Right lobe of liver (tissue), 6 donors: ENCODE measurements around the gene H2AZ2. TPM values are rescaled to one million over a fixed set of nuclear protein-coding genes. Genes with fewer than 3 reads are reported as not detected.
"Not testable (repeated sequence)": the region's sequence is repeated elsewhere in the genome, so short reads cannot be mapped to it uniquely, and the experiment has no call there.

Source experiments
- ATAC-seq, 4 donors: fragments of 200-7000 bp; cut with Tn5 transposase; one replicate each; pipeline ENCODE4 v1.9.1; 2020; ENCODE audit warnings: mild to moderate bottlenecking in 4 of 4, moderate library complexity in 4 of 4
- DNase-seq, 3 donors: peaks; one replicate each; pipeline ENCODE4 v3.0.0-alpha.2; 2020
- H3K27ac ChIP-seq, 3 donors: fragments of 200-600 bp; one replicate each; pipeline ENCODE4 v1.8.0; 2022
- H3K27me3 ChIP-seq, 2 donors: fragments of 200-600 bp; one replicate each; pipeline ENCODE4 v1.8.0; 2022
- H3K36me3 ChIP-seq, 4 donors: fragments of 200-600 bp; sonication (generic) in 1 of 4; one replicate each; pipeline versions ENCODE4 v1.5.1 to v1.8.0; 2017 to 2022; ENCODE audit warnings: control low read depth in 1 of 4
- H3K4me1 ChIP-seq, 4 donors: fragments of 200-600 bp; sonication (generic) in 1 of 4; one replicate each; pipeline versions ENCODE4 v1.5.1 to v1.8.0; 2017 to 2022; ENCODE audit warnings: control low read depth in 1 of 4
- H3K4me3 ChIP-seq, 3 donors: fragments of 200-600 bp; one replicate each; pipeline ENCODE4 v1.8.0; 2022
- H3K9me3 ChIP-seq, 4 donors: fragments of 200-600 bp; sonication (generic) in 1 of 4; one replicate each; pipeline versions ENCODE4 v1.5.1 to v1.8.0; 2017 to 2022; ENCODE audit warnings: control low read depth in 1 of 4
- CTCF ChIP-seq, 4 donors: fragments of 200-600 bp in 3 of 4; fragments of 450-650 bp in 1 of 4; IDR thresholded peaks; one replicate each; pipeline versions ENCODE4 v1.5.1 to v1.8.0; 2016 to 2022; ENCODE audit warnings: antibody characterized with exemption in 4 of 4, mild to moderate bottlenecking in 2 of 4
- POLR2A ChIP-seq: fragments of 450-650 bp; IDR thresholded peaks from one replicate; pipeline ENCODE4 v1.6.1; 2017; ENCODE audit warnings: antibody characterized with exemption, mild to moderate bottlenecking
- WGBS: methylation state at CpG from one replicate; pipeline ENCODE4 v1.1.6; 2018; ENCODE audit warnings: low coverage, low lambda C conversion rate; ENCODE audit not compliant: insufficient coverage; ENCODE audit errors: missing lambda C conversion rate; 5-methylcytosine and 5-hydroxymethylcytosine counted together
- intact Hi-C, 2 donors: fragments of 100-400 bp; cut with DNase I; formaldehyde crosslinking; loops; one replicate each; pipeline versions ENCODE4 v1.11.2 to v1.14.1; 2022
- total RNA-seq, 6 experiments: library from RNA; depleted of rRNA in 2 of 6; stranded (reverse); fragments of >200 nt in 2 of 6; fragmentation: NEBNext Ultra II Directional in 3 of 6; extraction: Animal tissue kit (Norgen Biotek cat#: 25700) in 3 of 6; gene quantifications; one replicate each; pipeline versions ENCODE4 v1.1.0 to v1.2.4, GENCODE V29; 2016 to 2023
- donor health status: DM: no; HTN: yes; CAD: no.
- donor health status: DM: no; HTN: no; CAD: no.
- donor health status: DM: no; HTN: no; CAD: no.
- donor health status: DM: no; HTN: yes; CAD: no.
- donor health status: DM: no; HTN: yes; CAD: no.

H2AZ2 gene
- total RNA-seq, 6 experiments from 2014 or later, result 49.3 to 69.1 (median 60.9) TPM

- peaks cover 0 to 2% (median under 1%) of the 10 kb centered on the region in 4 donors for H3K4me1 ChIP-seq
- intact Hi-C loops, result no loop called here
- H3K27ac ChIP-seq, result no peak overlapping the region
- no peaks in the 10 kb centered on the region for H3K27me3 ChIP-seq
- H3K4me3 ChIP-seq, result no peak overlapping the region
- ATAC-seq, result no peak
- no peak for TF ChIP-seq POLR2A
- no peak for TF ChIP-seq CTCF (IDR thresholded peaks at IDR 0.05)
- no peak for DNase-seq
- WGBS, result 88% methylated on average over 9 of the region's 11 CpGs
- H3K36me3 ChIP-seq, result no peaks in the 10 kb centered on the region
- H3K9me3 ChIP-seq, result no peaks in the 10 kb centered on the region
Measured at GRCh38 chr7:44875241-44875640, 27.4 kb upstream of the H2AZ2 start.

- intact Hi-C loops, result no loop called here
- TF ChIP-seq POLR2A (no peak), CTCF (IDR thresholded peaks at IDR 0.05) (no peak)
- Histone ChIP-seq H3K36me3 (no peaks in the 10 kb centered on the region), H3K27me3 (no peaks in the 10 kb centered on the region), H3K4me3 (no peak overlapping the region), H3K9me3 (no peaks in the 10 kb centered on the region), H3K4me1 (no peaks in the 10 kb centered on the region), H3K27ac (no peak overlapping the region)
- DNase-seq (no peak), ATAC-seq (no peak)
- 100% methylated on average over 1 of the region's 1 CpG for whole genome bisulfite sequencing
Measured at GRCh38 chr7:44872787-44873186, 24.9 kb upstream of the H2AZ2 start.

GRCh38 chr7:44871918-44872317, 24.0 kb upstream of the H2AZ2 start:
- DNase-seq, H3K9me3 ChIP-seq: not testable (repeated sequence)
- no CpG with 5 or more reads among the region's 23 CpGs for WGBS

GRCh38 chr7:44870780-44871179, 22.9 kb upstream of the H2AZ2 start:
- H3K9me3 ChIP-seq, intact Hi-C loops, H3K36me3 ChIP-seq, H3K4me1 ChIP-seq, H3K27ac ChIP-seq, ATAC-seq, DNase-seq, H3K27me3 ChIP-seq, H3K4me3 ChIP-seq: not testable (repeated sequence)
- 90% methylated on average over 2 of the region's 29 CpGs for WGBS

More at GRCh38 chr7:44871918-44872317, 24.0 kb upstream of the H2AZ2 start:
- H3K4me3 ChIP-seq, H3K27ac ChIP-seq, intact Hi-C loops, ATAC-seq, H3K27me3 ChIP-seq, H3K4me1 ChIP-seq, H3K36me3 ChIP-seq: not testable (repeated sequence)

- not testable (repeated sequence) for DNase-seq
Measured at GRCh38 chr7:44870336-44870735, 22.4 kb upstream of the H2AZ2 start.

GRCh38 chr7:44867073-44867995, 19.4 kb upstream of the H2AZ2 start:
- DNase-seq (no peak), ATAC-seq (peak in 1 of 4 donors; percentile 99)
- H3K4me1 ChIP-seq, result no peaks in the 10 kb centered on the region
- no peak for TF ChIP-seq POLR2A
- TF ChIP-seq CTCF (IDR thresholded peaks at IDR 0.05), result no peak
- H3K9me3 ChIP-seq, result no peaks in the 10 kb centered on the region
- no peaks in the 10 kb centered on the region for H3K27me3 ChIP-seq
- H3K36me3 ChIP-seq, result no peaks in the 10 kb centered on the region
- 64% methylated on average over 4 of the region's 4 CpGs for WGBS
- no peak overlapping the region for H3K4me3 ChIP-seq
- H3K27ac ChIP-seq, result no peak overlapping the region
- intact Hi-C loops, result no loop called here

More at GRCh38 chr7:44870336-44870735, 22.4 kb upstream of the H2AZ2 start:
- H3K36me3 ChIP-seq, H3K4me1 ChIP-seq, H3K4me3 ChIP-seq, H3K27ac ChIP-seq, H3K9me3 ChIP-seq, H3K27me3 ChIP-seq, ATAC-seq, intact Hi-C loops: not testable (repeated sequence)
- WGBS, result 74% methylated on average over 3 of the region's 3 CpGs

GRCh38 chr7:44861949-44862348, 14.1 kb upstream of the H2AZ2 start:
- H3K27me3 ChIP-seq, H3K4me3 ChIP-seq, intact Hi-C loops, H3K27ac ChIP-seq, ATAC-seq, H3K4me1 ChIP-seq, H3K36me3 ChIP-seq, DNase-seq, H3K9me3 ChIP-seq: not testable (repeated sequence)
- WGBS, result 60% methylated on average over 3 of the region's 4 CpGs
